H9 (cell line): ENCODE results near the gene NQO1. TPM values are rescaled to one million over a fixed set of nuclear protein-coding genes. Genes with fewer than 3 reads are reported as not detected.

ENCODE experiments used
- DNase-seq: peaks from one replicate; pipeline ENCODE4 v3.0.0-alpha.2; 2017
- H2AFZ ChIP-seq: one replicate; pipeline ENCODE4 v1.6.1; 2013; ENCODE audit warnings: mild to moderate bottlenecking, low read length, control low read depth, moderate library complexity
- H2AK5ac ChIP-seq: 2 replicates; pipeline ENCODE4 v1.6.1; 2013; ENCODE audit warnings: low read length, control low read depth, mixed read lengths; ENCODE audit not compliant: insufficient read length
- H2BK120ac ChIP-seq: one replicate; pipeline ENCODE4 v1.6.1; 2013; ENCODE audit warnings: low read depth, mild to moderate bottlenecking, low read length, control low read depth, inconsistent platforms; ENCODE audit not compliant: poor library complexity, severe bottlenecking
- H2BK12ac ChIP-seq: 2 replicates; pipeline ENCODE4 v1.6.1; 2013; ENCODE audit warnings: low read length, control low read depth, mixed read lengths, low read depth; ENCODE audit not compliant: insufficient read length
- H2BK15ac ChIP-seq: 2 replicates; pipeline ENCODE4 v1.6.1; 2013; ENCODE audit warnings: low read depth, low read length, control low read depth
- H2BK20ac ChIP-seq: one replicate; pipeline ENCODE4 v1.6.1; 2013; ENCODE audit warnings: low read depth, mild to moderate bottlenecking, low read length, control low read depth, inconsistent platforms; ENCODE audit not compliant: poor library complexity, severe bottlenecking
- H2BK5ac ChIP-seq: 2 replicates; pipeline ENCODE4 v1.6.1; 2013; ENCODE audit warnings: low read length, control low read depth, mixed read lengths; ENCODE audit not compliant: insufficient read length
- H3K14ac ChIP-seq: 2 replicates; pipeline ENCODE4 v1.6.1; 2013; ENCODE audit warnings: low read length, control low read depth; ENCODE audit not compliant: insufficient read depth
- H3K18ac ChIP-seq: 2 replicates; pipeline ENCODE4 v1.6.1; 2013; ENCODE audit warnings: low read depth, mild to moderate bottlenecking, mixed read lengths, low read length, control low read depth; ENCODE audit not compliant: insufficient read length
- H3K23ac ChIP-seq: 2 replicates; pipeline ENCODE4 v1.6.1; 2013; ENCODE audit warnings: low read length, control low read depth, mixed read lengths, low read depth; ENCODE audit not compliant: insufficient read length
- H3K23me2 ChIP-seq: 2 replicates; pipeline ENCODE4 v1.6.1; 2013; ENCODE audit warnings: low read depth, mild to moderate bottlenecking, mixed read lengths, low read length, control low read depth; ENCODE audit not compliant: insufficient read length, poor library complexity, severe bottlenecking
- H3K27ac ChIP-seq: 2 replicates; pipeline ENCODE4 v1.5.1; 2013; ENCODE audit warnings: low read length, control low read depth, mixed read lengths, low read depth; ENCODE audit not compliant: insufficient read length
- H3K27me3 ChIP-seq: 2 replicates; pipeline ENCODE4 v1.6.1; 2013; ENCODE audit warnings: low read length, control low read depth, inconsistent platforms; ENCODE audit not compliant: insufficient read depth
- H3K4ac ChIP-seq: 2 replicates; pipeline ENCODE4 v1.6.1; 2013; ENCODE audit warnings: low read depth, mild to moderate bottlenecking, control low read depth, inconsistent platforms, low read length, moderate library complexity
- H3K4me1 ChIP-seq: 2 replicates; pipeline ENCODE4 v1.6.1; 2013; ENCODE audit warnings: low read length, control low read depth, inconsistent platforms; ENCODE audit not compliant: insufficient read depth
- H3K4me2 ChIP-seq: 2 replicates; pipeline ENCODE4 v1.6.1; 2013; ENCODE audit warnings: low read length, control low read depth, mixed read lengths; ENCODE audit not compliant: insufficient read length, insufficient read depth
- H3K56ac ChIP-seq: 2 replicates; pipeline ENCODE4 v1.6.1; 2013; ENCODE audit warnings: low read depth, mild to moderate bottlenecking, mixed read lengths, low read length, control low read depth; ENCODE audit not compliant: insufficient read length
- H3K79me1 ChIP-seq: 2 replicates; pipeline ENCODE4 v1.6.1; 2013; ENCODE audit warnings: low read depth, mild to moderate bottlenecking, moderate library complexity, low read length, control low read depth, inconsistent platforms; ENCODE audit not compliant: insufficient read depth, poor library complexity, severe bottlenecking
- H3K79me2 ChIP-seq: 2 replicates; pipeline ENCODE4 v1.6.1; 2013; ENCODE audit warnings: low read length, control low read depth, inconsistent platforms; ENCODE audit not compliant: insufficient read depth
- H3K9ac ChIP-seq: 2 replicates; pipeline ENCODE4 v1.6.1; 2013; ENCODE audit warnings: low read length, control low read depth, mixed read lengths; ENCODE audit not compliant: insufficient read length; ENCODE audit errors: extremely low read depth
- H3K9me3 ChIP-seq: one replicate; pipeline ENCODE4 v1.6.1; 2013; ENCODE audit warnings: low read depth, low read length, inconsistent platforms; ENCODE audit not compliant: control insufficient read depth
- H3T11ph ChIP-seq: one replicate; pipeline ENCODE4 v1.6.1; 2013; ENCODE audit warnings: mild to moderate bottlenecking, low read length, control low read depth, inconsistent platforms
- H4K20me1 ChIP-seq: one replicate; pipeline ENCODE4 v1.6.1; 2013; ENCODE audit not compliant: control insufficient read depth, insufficient read length, insufficient read depth
- H4K5ac ChIP-seq: 2 replicates; pipeline ENCODE4 v1.6.1; 2013; ENCODE audit warnings: low read depth, mild to moderate bottlenecking, mixed read lengths, low read length, control low read depth; ENCODE audit not compliant: insufficient read length
- H4K8ac ChIP-seq: replicated peaks from 2 replicates; pipeline ENCODE4 v1.6.1; 2013; ENCODE audit warnings: low read length, control low read depth, mixed read lengths, low read depth; ENCODE audit not compliant: insufficient read length
- H4K91ac ChIP-seq: 2 replicates; pipeline ENCODE4 v1.6.1; 2013; ENCODE audit warnings: low read depth, mild to moderate bottlenecking, moderate library complexity, mixed read lengths, low read length, control low read depth; ENCODE audit not compliant: insufficient read length
- H3K27ac Mint-ChIP-seq, 3 experiments: 2 replicates in 2 of 3; 3 replicates in 1 of 3; pipeline ENCODE4 v1.8.0; 2020 to 2021; ENCODE audit warnings: mixed read lengths in 3 of 3, mild to moderate bottlenecking in 1 of 3, moderate library complexity in 1 of 3
- H3K27me3 Mint-ChIP-seq: 2 replicates; pipeline ENCODE4 v1.8.0; 2021; ENCODE audit warnings: low read depth, mild to moderate bottlenecking, moderate library complexity, mixed read lengths
- H3K36me3 Mint-ChIP-seq, 3 experiments: 2 replicates in 2 of 3; 3 replicates in 1 of 3; pipeline ENCODE4 v1.8.0; 2020 to 2021; ENCODE audit warnings: low read depth in 3 of 3, mixed read lengths in 3 of 3; ENCODE audit not compliant: insufficient read depth in 1 of 3
- H3K4me1 Mint-ChIP-seq, 2 experiments: 2 replicates each; pipeline ENCODE4 v1.8.0; 2020; ENCODE audit warnings: mixed read lengths in 2 of 2
- H3K4me3 Mint-ChIP-seq, 2 experiments: 2 replicates in 1 of 2; 3 replicates in 1 of 2; pipeline ENCODE4 v1.8.0; 2020 to 2021; ENCODE audit warnings: mild to moderate bottlenecking in 2 of 2, mixed read lengths in 2 of 2, moderate library complexity in 1 of 2
- H3K9me3 Mint-ChIP-seq, 2 experiments: 2 replicates in 1 of 2; 3 replicates in 1 of 2; pipeline ENCODE4 v1.8.0; 2020; ENCODE audit warnings: mild to moderate bottlenecking in 2 of 2, mixed read lengths in 2 of 2, moderate library complexity in 1 of 2
- WGBS: extraction: QIAGEN DNeasy Blood & Tissue Kit; methylation state at CpG from one replicate; pipeline ENCODE4 v1.1.7; 2013; ENCODE audit warnings: missing lambda C conversion rate, low lambda C conversion rate, mixed read lengths; ENCODE audit not compliant: insufficient read length; ENCODE audit errors: extremely low coverage; 5-methylcytosine and 5-hydroxymethylcytosine counted together
- total RNA-seq: library from RNA; stranded (reverse); gene quantifications from 2 replicates; pipeline ENCODE4 v1.2.1, GENCODE V29; 2021
- TF ChIP-seq, protein P1 (sequence below): fragments of 200-600 bp; sonication (generic); conservative IDR thresholded peaks from 3 replicates; pipeline ENCODE4 v1.8.0; 2021; ENCODE audit warnings: antibody characterized with exemption, mild to moderate bottlenecking

Gene NQO1
- total RNA-seq, 1 experiment from 2014 or later, result 64.6 TPM

DNA sequence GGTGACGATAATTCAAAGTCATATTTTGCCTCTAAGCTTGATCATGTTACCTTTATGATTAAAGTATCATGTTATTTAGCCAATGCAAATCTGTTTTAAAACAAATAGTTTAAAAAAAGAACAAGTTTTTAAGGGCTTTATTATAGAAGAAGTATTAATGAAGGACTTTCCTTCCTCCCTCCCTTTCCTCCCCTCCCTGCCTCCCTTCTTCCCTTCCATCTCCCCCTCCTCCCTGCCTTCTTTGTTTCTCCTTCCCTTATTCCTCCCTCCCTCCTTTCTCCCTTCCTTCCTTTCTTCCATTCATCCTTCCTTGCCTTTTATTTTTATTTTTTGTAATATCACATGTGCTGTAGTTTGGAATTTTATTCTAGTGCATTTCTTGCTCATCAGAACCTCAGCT is 26.4 kb downstream of the NQO1 start:
- no peak overlapping the region for H3K14ac ChIP-seq
- no peaks in the 10 kb centered on the region for H3K79me2 ChIP-seq
- no peaks in the 10 kb centered on the region for H3K27me3 ChIP-seq
- no peak overlapping the region for H4K5ac ChIP-seq
- no peak overlapping the region for H3T11ph ChIP-seq
- H3K27ac Mint-ChIP-seq, result no peak overlapping the region
- H3K9me3 ChIP-seq, result no peaks in the 10 kb centered on the region
- no peaks in the 10 kb centered on the region for H3K23me2 ChIP-seq
- H3K4ac ChIP-seq, result no peak overlapping the region
- H3K27ac ChIP-seq, result no peak overlapping the region
- H3K56ac ChIP-seq, result no peak overlapping the region
- H3K4me1 ChIP-seq, result no peaks in the 10 kb centered on the region
- no peaks in the 10 kb centered on the region for H3K27me3 Mint-ChIP-seq
- no peak overlapping the region for H2BK15ac ChIP-seq
- H3K9ac ChIP-seq, result no peak overlapping the region
- no peak overlapping the region for H4K91ac ChIP-seq
- H3K36me3 Mint-ChIP-seq, result peaks cover 0 to 13% (median 5%) of the 10 kb centered on the region in 3 experiments; a peak in 3 of 7 replicates
- no peak overlapping the region for H2BK12ac ChIP-seq
- H4K8ac ChIP-seq, result no peak overlapping the region
- H3K9me3 Mint-ChIP-seq, result no peaks in the 10 kb centered on the region
- no peak overlapping the region for H3K18ac ChIP-seq
- no peaks in the 10 kb centered on the region for H3K79me1 ChIP-seq
- no peak overlapping the region for H3K4me3 Mint-ChIP-seq
- H3K4me2 ChIP-seq, result no peak overlapping the region
- TF ChIP-seq, protein P1, sequence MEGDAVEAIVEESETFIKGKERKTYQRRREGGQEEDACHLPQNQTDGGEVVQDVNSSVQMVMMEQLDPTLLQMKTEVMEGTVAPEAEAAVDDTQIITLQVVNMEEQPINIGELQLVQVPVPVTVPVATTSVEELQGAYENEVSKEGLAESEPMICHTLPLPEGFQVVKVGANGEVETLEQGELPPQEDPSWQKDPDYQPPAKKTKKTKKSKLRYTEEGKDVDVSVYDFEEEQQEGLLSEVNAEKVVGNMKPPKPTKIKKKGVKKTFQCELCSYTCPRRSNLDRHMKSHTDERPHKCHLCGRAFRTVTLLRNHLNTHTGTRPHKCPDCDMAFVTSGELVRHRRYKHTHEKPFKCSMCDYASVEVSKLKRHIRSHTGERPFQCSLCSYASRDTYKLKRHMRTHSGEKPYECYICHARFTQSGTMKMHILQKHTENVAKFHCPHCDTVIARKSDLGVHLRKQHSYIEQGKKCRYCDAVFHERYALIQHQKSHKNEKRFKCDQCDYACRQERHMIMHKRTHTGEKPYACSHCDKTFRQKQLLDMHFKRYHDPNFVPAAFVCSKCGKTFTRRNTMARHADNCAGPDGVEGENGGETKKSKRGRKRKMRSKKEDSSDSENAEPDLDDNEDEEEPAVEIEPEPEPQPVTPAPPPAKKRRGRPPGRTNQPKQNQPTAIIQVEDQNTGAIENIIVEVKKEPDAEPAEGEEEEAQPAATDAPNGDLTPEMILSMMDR, result no peak
- H2AK5ac ChIP-seq, result no peak overlapping the region
- no peak overlapping the region for H2BK5ac ChIP-seq
- WGBS, result no CpG with 5 or more reads among the region's 1 CpG
- H2AFZ ChIP-seq, result no peak overlapping the region
- no peaks in the 10 kb centered on the region for H4K20me1 ChIP-seq
- H2BK20ac ChIP-seq, result no peak overlapping the region
- H2BK120ac ChIP-seq, result no peak overlapping the region
- no peak for DNase-seq
- H3K4me1 Mint-ChIP-seq, result peaks cover 4% of the 10 kb centered on the region in 2 experiments
- no peak overlapping the region for H3K23ac ChIP-seq
